ENCODE data around the gene UBP1. TPM values are rescaled to one million over a fixed set of nuclear protein-coding genes. Genes with fewer than 3 reads are reported as not detected.
A peak's percentile ranks its signal among the peaks of the same experiment; 100 is the strongest.
"Not testable (repeated sequence)": the region's sequence is repeated elsewhere in the genome, so short reads cannot be mapped to it uniquely, and the experiment has no call there.

UBP1 gene
- total RNA-seq, result 47.6 and 81.5 TPM in 2 replicates

- DNase-seq, result peak; percentile 100
Measured at GRCh38 chr3:33440328-33441224, at the start of gene UBP1. UBP1 (minus strand) TSS chr3:33440405; CDS start chr3:33439848, 557 bp downstream.

DNA sequence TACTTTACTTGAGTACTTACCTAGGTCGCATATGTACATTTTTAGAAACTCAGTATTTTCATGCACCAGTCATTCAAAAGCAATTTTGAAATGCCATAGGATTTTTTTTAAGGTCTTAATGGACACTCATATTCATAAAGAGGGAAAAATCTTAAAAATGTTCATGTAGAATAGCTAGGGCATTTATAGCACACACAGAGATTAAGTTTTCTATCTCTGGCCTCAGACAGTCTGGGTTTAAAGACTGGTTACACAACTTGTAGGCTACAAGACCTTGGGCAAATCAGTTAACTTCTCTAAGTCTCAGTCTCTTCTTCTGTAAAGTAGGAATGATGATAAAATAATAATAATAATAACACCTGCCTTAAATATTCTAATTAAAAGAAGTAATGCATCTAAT is 48.5 kb upstream of the UBP1 start:
- no peak for DNase-seq

GRCh38 chr3:33488246-33488645 is 48.0 kb upstream of the UBP1 start:
- DNase-seq, result no peak

DNA sequence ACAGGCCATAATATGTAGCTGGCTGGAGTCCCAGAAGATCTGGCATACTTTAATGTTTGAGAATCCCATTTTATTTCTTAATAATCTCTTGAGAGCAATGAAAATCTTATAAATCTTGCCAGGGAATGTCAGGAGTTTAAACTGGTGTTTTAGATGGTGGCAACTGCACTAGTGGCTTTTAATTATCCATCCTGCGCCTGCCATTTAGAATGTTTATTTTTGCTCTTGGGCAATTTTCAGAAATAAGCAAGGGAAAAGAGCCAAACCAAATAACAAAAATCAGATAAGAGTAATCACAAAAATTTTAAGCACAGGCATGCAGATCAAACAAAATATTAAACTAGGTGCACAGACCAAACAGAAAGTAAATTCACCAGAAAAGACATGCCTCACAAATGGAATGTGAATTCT is 41.9 kb upstream of the UBP1 start:
- DNase-seq, result no peak

GRCh38 chr3:33474896-33475295 is 34.7 kb upstream of the UBP1 start:
- no peak for DNase-seq

DNA sequence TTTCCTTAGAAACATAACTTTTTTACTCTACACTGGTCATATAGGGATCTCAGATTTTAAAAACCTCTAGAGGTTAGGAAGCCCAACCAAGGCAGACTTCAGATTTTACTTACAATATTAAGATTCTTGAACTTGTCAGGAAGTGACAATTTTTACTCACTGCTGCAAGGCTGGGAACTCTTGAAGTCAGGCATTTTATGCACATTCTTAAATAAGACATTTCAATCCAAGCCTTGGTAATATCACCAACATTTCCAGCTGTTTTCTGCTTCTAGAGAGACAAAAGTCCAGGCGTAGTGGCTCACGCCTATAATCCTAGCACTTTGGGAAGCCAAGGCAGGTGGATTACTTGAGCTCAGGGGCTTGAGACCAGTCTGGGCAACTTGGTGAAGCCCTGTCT is 33.6 kb upstream of the UBP1 start:
- DNase-seq, result no peak

- DNase-seq, result no peak
Measured at GRCh38 chr3:33467786-33468185, 27.6 kb upstream of the UBP1 start.

DNA sequence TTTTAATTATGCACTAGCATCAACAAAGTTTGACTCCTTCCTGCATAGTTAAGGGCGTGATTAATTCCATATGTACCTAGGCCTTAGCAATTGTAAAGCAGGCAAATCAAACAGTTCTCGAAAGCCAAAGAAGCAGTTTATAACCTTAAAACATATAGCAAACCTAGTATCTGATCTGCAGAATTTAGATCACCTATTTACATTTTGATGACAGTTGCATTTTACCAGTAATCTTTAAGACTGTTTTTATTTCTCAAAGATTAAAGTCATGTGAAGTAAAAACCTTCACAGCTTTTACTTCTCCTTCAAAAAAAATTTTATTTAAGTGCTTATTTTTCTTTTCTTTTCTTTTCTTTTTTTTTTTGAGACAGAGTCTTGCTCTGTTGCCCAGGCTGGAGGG is 20.9 kb upstream of the UBP1 start:
- DNase-seq, result no peak

GRCh38 chr3:33459577-33459976 is 19.4 kb upstream of the UBP1 start:
- DNase-seq, result not testable (repeated sequence)

- no peak for DNase-seq
Measured at GRCh38 chr3:33458446-33458845, 18.2 kb upstream of the UBP1 start.

DNA sequence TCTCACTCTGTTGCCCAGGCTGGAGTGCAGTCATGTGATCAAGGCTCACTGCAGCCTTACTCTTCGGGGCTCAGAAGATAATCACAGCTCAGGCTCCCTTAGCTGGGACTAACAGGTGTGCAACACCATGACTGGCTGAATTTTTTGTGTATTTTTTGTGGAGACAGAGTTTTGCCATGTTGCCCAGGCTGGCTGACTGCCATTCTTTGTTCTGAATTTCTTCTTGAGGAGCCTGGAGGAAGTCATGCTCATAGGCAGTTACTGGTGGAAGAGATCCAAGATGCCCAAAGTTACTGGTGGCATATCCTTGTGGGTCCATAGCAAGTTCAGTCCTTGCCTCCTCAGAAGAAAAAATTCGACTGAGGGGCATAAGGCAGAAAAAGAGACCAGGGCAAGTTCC is 16.6 kb upstream of the UBP1 start:
- peak; percentile 59 for DNase-seq

GRCh38 chr3:33453331-33453761 is 13.1 kb upstream of the UBP1 start:
- no peak for DNase-seq

DNA sequence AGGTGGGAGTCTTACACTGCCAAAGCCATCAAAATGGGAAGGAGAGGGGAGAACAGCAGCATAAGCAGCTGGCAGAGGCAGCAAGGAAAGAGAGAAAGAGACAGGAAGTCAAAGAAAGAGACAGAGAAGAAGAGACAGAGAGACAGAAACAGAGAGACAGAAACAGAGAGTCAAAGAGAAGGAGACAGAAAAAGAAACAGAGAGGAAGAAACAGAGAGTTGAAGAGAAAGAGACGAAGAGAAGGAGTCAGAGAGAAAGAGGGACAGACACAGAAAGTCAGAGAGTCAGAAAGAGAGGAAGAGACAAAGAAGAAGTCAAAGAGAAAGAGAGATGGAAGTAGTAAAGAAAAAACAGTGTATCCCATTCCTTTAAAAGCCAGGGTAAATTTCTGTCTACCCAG is 11.8 kb upstream of the UBP1 start:
- DNase-seq, result not testable (repeated sequence)

- DNase-seq, result no peak
Measured at GRCh38 chr3:33447958-33448357, 7.8 kb upstream of the UBP1 start.

- DNase-seq, result not testable (repeated sequence)
Measured at GRCh38 chr3:33447256-33447625, 7.0 kb upstream of the UBP1 start.

DNA sequence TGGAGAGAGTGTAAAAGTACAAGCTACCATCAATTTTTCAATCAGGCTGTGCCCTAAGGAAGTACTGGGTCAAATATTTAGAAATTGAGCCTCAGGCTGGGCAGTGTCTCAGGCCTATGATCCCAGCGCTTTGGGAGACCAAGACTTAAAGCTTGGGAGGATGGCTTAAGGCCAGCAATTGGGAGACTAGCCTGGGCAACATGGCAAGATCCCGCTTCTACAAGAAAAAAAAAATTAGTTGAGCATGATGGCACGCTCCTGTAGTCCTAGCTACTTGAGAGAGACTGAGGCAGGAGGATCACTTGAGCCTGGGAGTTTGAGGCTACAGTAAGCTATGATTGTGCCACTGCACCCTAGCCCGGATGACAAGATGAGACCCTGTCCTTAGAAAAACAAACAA is 2.0 kb upstream of the UBP1 start:
- no peak for DNase-seq

DNA sequence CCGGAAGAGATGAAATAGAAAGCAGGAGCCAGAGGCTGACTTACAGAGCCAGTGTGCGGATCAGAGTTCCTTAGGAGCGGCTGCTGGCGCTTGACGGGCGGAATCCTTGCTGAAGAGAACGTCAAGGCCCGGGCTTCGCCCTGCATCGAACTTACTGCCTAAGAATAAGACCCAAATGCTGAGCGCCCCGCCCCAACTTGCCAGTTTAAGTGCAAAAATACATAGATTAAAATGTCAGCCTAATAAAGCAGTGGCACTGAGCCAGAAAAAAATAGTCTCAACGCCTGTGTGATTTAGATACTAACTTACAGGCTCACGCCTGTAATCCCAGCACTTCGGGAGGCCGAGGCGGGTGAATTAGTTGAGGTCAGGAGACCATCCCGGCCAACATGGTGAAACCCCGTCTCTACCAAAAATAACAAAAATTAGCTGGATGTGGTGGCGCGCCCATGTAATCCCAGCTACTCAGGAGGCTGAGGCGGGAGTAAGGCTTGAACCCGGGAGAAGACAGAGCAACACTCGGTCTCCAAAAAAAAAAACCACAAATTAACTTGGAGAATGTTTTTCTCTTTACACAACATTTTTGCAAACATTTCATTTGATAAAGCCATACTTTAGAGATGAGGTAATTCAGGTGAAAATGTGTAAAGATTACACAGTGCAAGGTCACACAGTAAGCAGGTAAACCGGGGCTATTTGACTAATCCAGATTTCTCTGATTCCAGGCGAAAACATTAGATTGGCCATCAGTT is 1.2 kb upstream of the UBP1 start:
- no peak for DNase-seq

GRCh38 chr3:33439546-33440327 is 468 bp downstream of the UBP1 start:
- peak; percentile 58 for DNase-seq

DNA sequence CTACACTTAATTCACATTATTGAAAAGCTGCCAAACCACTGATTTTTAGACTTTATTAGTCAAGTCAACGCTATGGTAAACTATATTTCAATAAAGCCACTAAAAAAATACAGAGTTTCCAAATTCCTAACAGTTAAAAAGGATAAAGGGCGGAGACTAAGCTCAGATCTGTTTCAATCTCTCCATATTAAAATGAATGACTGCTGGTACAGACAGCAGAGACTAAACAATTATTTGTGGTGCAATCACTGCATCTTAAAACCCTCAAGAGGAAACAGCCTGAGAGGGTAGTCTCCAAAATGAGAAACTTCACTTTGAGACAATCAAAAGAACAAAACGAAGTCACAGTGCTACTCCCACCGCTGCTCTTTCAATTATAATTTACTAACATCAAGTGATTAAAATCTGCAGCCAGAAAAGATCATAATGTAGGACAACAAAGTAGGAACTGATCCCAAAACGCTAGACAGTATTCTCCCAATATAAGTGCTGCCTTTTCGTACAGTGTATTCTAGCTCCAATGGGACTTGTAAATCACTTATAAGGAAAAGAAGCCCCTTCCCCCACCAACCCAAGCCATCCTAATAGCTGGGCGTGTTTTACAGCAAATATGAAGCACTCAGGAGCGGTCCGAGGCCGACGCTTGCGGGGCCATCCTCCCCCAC is 1.2 kb downstream of the UBP1 start:
- DNase-seq, result no peak

- peak; percentile 37 for DNase-seq
Measured at GRCh38 chr3:33438284-33438668, 1.9 kb downstream of the UBP1 start.

GRCh38 chr3:33437556-33438283 is 2.5 kb downstream of the UBP1 start:
- peak; percentile 78 for DNase-seq

DNA sequence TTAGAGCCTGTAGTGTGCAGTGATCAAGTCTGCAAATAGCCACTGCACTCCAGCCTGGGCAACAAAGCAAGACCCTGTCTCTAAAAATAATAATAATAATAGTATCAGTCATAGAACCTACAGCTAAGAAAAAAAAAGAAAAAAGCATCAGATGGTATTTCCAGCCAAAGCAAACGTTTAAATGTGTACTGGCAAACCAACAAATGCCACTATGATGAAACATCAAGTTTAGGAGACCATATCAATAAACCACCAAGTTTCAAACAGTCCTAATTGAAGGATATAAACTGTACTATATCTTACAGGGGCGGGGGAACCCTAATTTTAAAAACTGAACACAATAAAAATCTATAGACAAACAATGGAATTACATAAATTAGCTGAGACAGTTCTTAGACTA is 6.4 kb downstream of the UBP1 start:
- DNase-seq, result no peak
